ENCODE results near the gene PLXNB1. TPM values are rescaled to one million over a fixed set of nuclear protein-coding genes. Genes with fewer than 3 reads are reported as not detected.

The PLXNB1 gene
- total RNA-seq, 1 experiment from 2014 or later = 24.6 TPM

DNA sequence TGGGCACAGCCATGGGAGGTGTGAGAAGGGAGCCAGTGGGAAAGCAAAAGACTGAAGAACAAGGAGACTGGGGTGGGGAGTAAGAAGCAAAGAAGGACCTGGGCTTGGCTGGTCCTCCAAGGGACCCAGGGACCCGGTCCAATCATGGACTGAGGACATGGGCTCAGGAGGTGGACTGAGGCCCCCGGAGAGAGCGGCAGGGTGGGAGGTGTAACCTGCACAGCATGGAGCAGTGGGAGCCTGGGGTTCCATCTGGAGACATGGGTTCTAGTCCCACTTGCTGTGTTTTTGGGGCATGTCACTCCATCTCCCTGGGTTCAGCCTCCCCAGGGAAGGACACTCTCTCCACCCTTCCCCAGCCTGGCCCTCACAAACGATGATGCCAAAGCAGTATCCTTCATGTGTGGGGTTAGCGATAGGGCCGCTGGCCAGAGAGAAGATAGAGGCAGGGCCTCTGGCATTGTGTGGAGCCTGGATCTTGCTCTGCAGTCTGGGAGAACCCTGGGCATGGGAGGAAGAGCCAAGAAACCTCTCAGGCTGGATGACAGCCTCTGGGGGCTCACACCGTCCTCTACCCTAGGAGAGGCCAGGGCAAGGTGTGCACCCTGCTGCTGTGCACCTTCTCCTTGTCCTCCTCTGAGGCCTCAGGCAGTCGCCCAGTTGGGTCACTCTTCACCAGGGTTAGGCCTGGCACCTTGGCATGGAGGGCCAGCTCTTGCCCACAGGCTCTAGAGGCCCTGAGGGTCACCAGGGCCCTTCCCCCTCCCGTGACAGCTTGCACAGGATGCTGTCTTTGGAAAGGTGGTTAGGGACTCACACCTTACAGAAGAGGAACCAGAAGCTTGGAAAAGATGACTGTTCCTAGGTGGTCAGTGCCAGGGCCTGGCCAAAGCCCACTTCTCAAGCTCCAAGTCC lies 31.9 kb downstream of the PLXNB1 start:
- Histone ChIP-seq H3K4me1 (ENCODE audit: insufficient read depth, low read length, poor library complexity, severe bottlenecking) (no peaks in the 10 kb centered on the region), H3K4me3 (ENCODE audit: low read depth, low read length, poor library complexity, severe bottlenecking) (no peak overlapping the region), H3K27ac (ENCODE audit: low read depth, low read length, poor library complexity, severe bottlenecking) (no peak overlapping the region), H3K9me3 (ENCODE audit: low read depth, low read length, poor library complexity, severe bottlenecking) (no peaks in the 10 kb centered on the region), H3K27me3 (replicated peaks; ENCODE audit: insufficient read depth, low read depth, low read length, poor library complexity) (no peaks in the 10 kb centered on the region), H3K36me3 (ENCODE audit: insufficient read depth, low read length, poor library complexity, severe bottlenecking) (no peaks in the 10 kb centered on the region)
- ChIA-PET CTCF (no interaction called here), POLR2A (ENCODE audit: low non-redundant PET) (no interaction called here)
- no peak for DNase-seq (ENCODE audit: low spot score)
- no peak for TF ChIP-seq EZH2 (IDR thresholded peaks at IDR 0.05; ENCODE audit: borderline replicate concordance, low read depth, low read length, poor library complexity, severe bottlenecking)
- TF ChIP-seq, protein P1, sequence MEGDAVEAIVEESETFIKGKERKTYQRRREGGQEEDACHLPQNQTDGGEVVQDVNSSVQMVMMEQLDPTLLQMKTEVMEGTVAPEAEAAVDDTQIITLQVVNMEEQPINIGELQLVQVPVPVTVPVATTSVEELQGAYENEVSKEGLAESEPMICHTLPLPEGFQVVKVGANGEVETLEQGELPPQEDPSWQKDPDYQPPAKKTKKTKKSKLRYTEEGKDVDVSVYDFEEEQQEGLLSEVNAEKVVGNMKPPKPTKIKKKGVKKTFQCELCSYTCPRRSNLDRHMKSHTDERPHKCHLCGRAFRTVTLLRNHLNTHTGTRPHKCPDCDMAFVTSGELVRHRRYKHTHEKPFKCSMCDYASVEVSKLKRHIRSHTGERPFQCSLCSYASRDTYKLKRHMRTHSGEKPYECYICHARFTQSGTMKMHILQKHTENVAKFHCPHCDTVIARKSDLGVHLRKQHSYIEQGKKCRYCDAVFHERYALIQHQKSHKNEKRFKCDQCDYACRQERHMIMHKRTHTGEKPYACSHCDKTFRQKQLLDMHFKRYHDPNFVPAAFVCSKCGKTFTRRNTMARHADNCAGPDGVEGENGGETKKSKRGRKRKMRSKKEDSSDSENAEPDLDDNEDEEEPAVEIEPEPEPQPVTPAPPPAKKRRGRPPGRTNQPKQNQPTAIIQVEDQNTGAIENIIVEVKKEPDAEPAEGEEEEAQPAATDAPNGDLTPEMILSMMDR (conservative IDR thresholded peaks at IDR 0.05; ENCODE audit: low read depth, low read length) = no peak
- BruUV-seq (replicated peaks) = no TSS peak
- intact Hi-C loops (cut with micrococcal nuclease; ENCODE audit: unreplicated experiment) = no loop called here

- Histone ChIP-seq H3K9me3 (ENCODE audit: low read depth, low read length, poor library complexity, severe bottlenecking) (no peaks in the 10 kb centered on the region), H3K4me3 (ENCODE audit: low read depth, low read length, poor library complexity, severe bottlenecking) (no peak overlapping the region), H3K27ac (ENCODE audit: low read depth, low read length, poor library complexity, severe bottlenecking) (no peak overlapping the region), H3K27me3 (replicated peaks; ENCODE audit: insufficient read depth, low read depth, low read length, poor library complexity) (no peaks in the 10 kb centered on the region), H3K4me1 (ENCODE audit: insufficient read depth, low read length, poor library complexity, severe bottlenecking) (no peaks in the 10 kb centered on the region), H3K36me3 (ENCODE audit: insufficient read depth, low read length, poor library complexity, severe bottlenecking) (no peaks in the 10 kb centered on the region)
- TF ChIP-seq, protein P1 (conservative IDR thresholded peaks at IDR 0.05; ENCODE audit: low read depth, low read length) = no peak
- no peak for TF ChIP-seq EZH2 (IDR thresholded peaks at IDR 0.05; ENCODE audit: borderline replicate concordance, low read depth, low read length, poor library complexity, severe bottlenecking)
- ChIA-PET CTCF (interaction anchor here (1.4 kb wide), 1 partner anchor 41 kb away, joined by 4 read pairs; no protein-coding TSS in a partner anchor), POLR2A (ENCODE audit: low non-redundant PET) (no interaction called here)
- intact Hi-C loops (cut with micrococcal nuclease; ENCODE audit: unreplicated experiment) = no loop called here
- BruUV-seq (replicated peaks) = no TSS peak
- no peak for DNase-seq (ENCODE audit: low spot score)
Observed at GRCh38 chr3:48395714-48396113, 34.2 kb downstream of the PLXNB1 start.

DNA sequence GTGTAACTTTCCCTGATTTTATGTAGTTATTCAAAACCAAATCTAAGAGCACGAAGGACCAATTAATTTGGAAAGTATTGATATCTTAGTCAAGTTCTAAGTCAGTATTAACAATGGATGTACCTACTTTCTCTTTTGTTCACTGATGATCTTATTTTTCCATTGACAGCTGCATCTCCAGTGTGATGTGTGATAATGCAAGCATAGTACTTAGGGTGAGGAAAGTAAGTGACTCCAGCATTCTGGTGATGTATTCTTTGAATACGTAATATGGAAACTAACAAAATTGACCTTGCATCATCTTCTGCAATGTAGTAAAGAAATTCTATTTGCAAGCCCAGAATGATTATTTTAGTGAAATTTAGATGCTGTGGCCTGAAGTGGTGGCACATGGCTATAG lies 35.5 kb downstream of the PLXNB1 start:
- Histone ChIP-seq H3K9me3 (ENCODE audit: low read depth, low read length, poor library complexity, severe bottlenecking) (no peaks in the 10 kb centered on the region), H3K27ac (ENCODE audit: low read depth, low read length, poor library complexity, severe bottlenecking) (no peak overlapping the region), H3K4me3 (ENCODE audit: low read depth, low read length, poor library complexity, severe bottlenecking) (no peak overlapping the region), H3K36me3 (ENCODE audit: insufficient read depth, low read length, poor library complexity, severe bottlenecking) (no peaks in the 10 kb centered on the region), H3K4me1 (ENCODE audit: insufficient read depth, low read length, poor library complexity, severe bottlenecking) (no peaks in the 10 kb centered on the region), H3K27me3 (replicated peaks; ENCODE audit: insufficient read depth, low read depth, low read length, poor library complexity) (no peaks in the 10 kb centered on the region)
- BruUV-seq (replicated peaks) = no TSS peak
- ChIA-PET CTCF (no interaction called here), POLR2A (ENCODE audit: low non-redundant PET) (no interaction called here)
- intact Hi-C loops (cut with micrococcal nuclease; ENCODE audit: unreplicated experiment) = no loop called here
- TF ChIP-seq EZH2 (IDR thresholded peaks at IDR 0.05; ENCODE audit: borderline replicate concordance, low read depth, low read length, poor library complexity, severe bottlenecking) = no peak
- TF ChIP-seq, protein P1 (conservative IDR thresholded peaks at IDR 0.05; ENCODE audit: low read depth, low read length) = no peak
- DNase-seq (ENCODE audit: low spot score) = no peak
